B cell (primary cell): ENCODE data around the gene FAM118A. TPM values are rescaled to one million over a fixed set of nuclear protein-coding genes. Genes with fewer than 3 reads are reported as not detected.

Source experiments
- ATAC-seq: fragments of 200-7000 bp; cut with Tn5 transposase; one replicate; pipeline ENCODE4 v1.10.0; 2021; ENCODE audit warnings: low read depth, mild to moderate bottlenecking, moderate number of reproducible peaks, moderate library complexity
- CTCF ChIA-PET: fragments of 350-600 bp; sonication (Branson Sonifier 250); formaldehyde crosslinking; loops from one replicate; lab custom pipeline; 2021; ENCODE audit warnings: antibody characterized with exemption, inconsistent platforms; lab: Charles Lee
- POLR2A ChIA-PET: fragments of 350-600 bp; sonication (Branson Sonifier 250); formaldehyde crosslinking; loops from one replicate; lab custom pipeline; 2021; ENCODE audit warnings: antibody characterized with exemption; lab: Charles Lee
- DNase-seq: peaks from one replicate; pipeline ENCODE4 v3.0.0; 2013
- H2AFZ ChIP-seq: 2 replicates; pipeline ENCODE4 v1.6.1; 2012; ENCODE audit warnings: mild to moderate bottlenecking, low read depth, low read length; ENCODE audit not compliant: insufficient read depth, poor library complexity, severe bottlenecking
- H3K27ac ChIP-seq, 2 donors: 1 replicate in 1 of 2; 2 replicates in 1 of 2; pipeline ENCODE4 v1.5.1; 2012 to 2013; ENCODE audit warnings: low read length in 2 of 2, mild to moderate bottlenecking in 2 of 2, moderate library complexity in 1 of 2
- H3K27me3 ChIP-seq, 4 experiments: fragments of 200-600 bp in 1 of 4; sonication (generic) in 1 of 4; replicated peaks in 1 of 4; 1 replicate in 2 of 4; 2 replicates in 2 of 4; pipeline versions ENCODE4 v1.6.1 to v1.7.0; 2013 to 2016; ENCODE audit warnings: low read length in 3 of 4, mild to moderate bottlenecking in 2 of 4, mixed read lengths in 1 of 4, moderate library complexity in 1 of 4; ENCODE audit not compliant: insufficient read depth in 4 of 4, control insufficient read depth in 3 of 4; ENCODE audit errors: control extremely low read depth in 1 of 4
- H3K36me3 ChIP-seq, 2 experiments: replicated peaks in 1 of 2; 1 replicate in 1 of 2; 2 replicates in 1 of 2; pipeline versions ENCODE4 v1.6.1 to v1.7.1; 2013; ENCODE audit warnings: low read length in 1 of 2; ENCODE audit not compliant: insufficient read depth in 2 of 2, control insufficient read depth in 1 of 2; ENCODE audit errors: control extremely low read depth in 1 of 2, extremely low read depth in 1 of 2
- H3K4me1 ChIP-seq, 2 donors: fragments of 200-600 bp in 1 of 2; sonication (generic) in 1 of 2; 1 replicate in 1 of 2; 2 replicates in 1 of 2; pipeline versions ENCODE4 v1.5.1 to v1.6.1; 2013 to 2017; ENCODE audit warnings: low read length in 2 of 2; ENCODE audit not compliant: control insufficient read depth in 2 of 2, insufficient read depth in 2 of 2
- H3K4me2 ChIP-seq: replicated peaks from 2 replicates; pipeline ENCODE3; 2012; ENCODE audit warnings: mild to moderate bottlenecking, low read depth, low read length; ENCODE audit not compliant: poor library complexity, severe bottlenecking
- H3K4me3 ChIP-seq, 5 experiments: fragments of 200-600 bp in 1 of 5; sonication (generic) in 1 of 5; 1 replicate in 3 of 5; 2 replicates in 2 of 5; pipeline versions ENCODE4 v1.5.1 to v1.7.0; 2011 to 2016; ENCODE audit warnings: low read length in 4 of 5, mild to moderate bottlenecking in 4 of 5, low read depth in 2 of 5, control low read depth in 1 of 5, moderate library complexity in 1 of 5; ENCODE audit not compliant: insufficient read depth in 1 of 5; ENCODE audit errors: control extremely low read depth in 1 of 5, extremely low read depth in 1 of 5
- H3K79me2 ChIP-seq: fragments of 200-600 bp; sonication (generic); one replicate; pipeline ENCODE4 v1.6.0; 2016; ENCODE audit warnings: low read length; ENCODE audit not compliant: control insufficient read depth, insufficient read depth
- H3K9ac ChIP-seq: fragments of 200-600 bp; sonication (generic); 2 replicates; pipeline ENCODE4 v1.6.1; 2017; ENCODE audit warnings: mild to moderate bottlenecking, low read length, moderate library complexity
- H3K9me3 ChIP-seq, 3 donors: one replicate each; pipeline versions ENCODE4 v1.6.1 to v1.7.1; 2013; ENCODE audit warnings: low read length in 2 of 3; ENCODE audit not compliant: control insufficient read depth in 2 of 3, insufficient read depth in 1 of 3; ENCODE audit errors: control extremely low read depth in 1 of 3
- H4K20me1 ChIP-seq: 2 replicates; pipeline ENCODE4 v1.6.0; 2012; ENCODE audit warnings: mild to moderate bottlenecking, low read length; ENCODE audit not compliant: insufficient read depth, control insufficient read depth, poor library complexity, severe bottlenecking
- H3K27ac Mint-ChIP-seq: one replicate; pipeline ENCODE4 v1.8.0; 2021; ENCODE audit warnings: mixed read lengths
- H3K27me3 Mint-ChIP-seq: one replicate; pipeline ENCODE4 v1.8.0; 2021; ENCODE audit warnings: mixed read lengths
- H3K4me1 Mint-ChIP-seq: one replicate; pipeline ENCODE4 v1.8.0; 2021; ENCODE audit warnings: mixed read lengths
- H3K4me3 Mint-ChIP-seq: one replicate; pipeline ENCODE4 v1.8.0; 2021; ENCODE audit warnings: mixed read lengths
- H3K9me3 Mint-ChIP-seq: one replicate; pipeline ENCODE4 v1.8.0; 2022; ENCODE audit warnings: mixed read lengths; ENCODE audit not compliant: insufficient read depth
- EZH2 ChIP-seq: IDR thresholded peaks from 2 replicates; pipeline ENCODE4 v1.6.1; 2012; ENCODE audit warnings: borderline replicate concordance, low read depth, mild to moderate bottlenecking, moderate library complexity, low read length; ENCODE audit not compliant: insufficient read depth, poor library complexity, severe bottlenecking
- whole genome bisulfite sequencing: methylation state at CpG from one replicate; pipeline ENCODE4 v1.1.5; 2013; ENCODE audit warnings: missing lambda C conversion rate; ENCODE audit not compliant: insufficient coverage; 5-methylcytosine and 5-hydroxymethylcytosine counted together
- intact Hi-C: fragments of 100-400 bp; cut with micrococcal nuclease; formaldehyde crosslinking; loops from one replicate; pipeline ENCODE4 v1.10.0; 2022
- polyA plus RNA-seq: library from polyadenylated mRNA; depleted of rRNA; stranded (reverse); fragments of >200 nt; gene quantifications from 2 replicates; pipeline ENCODE4 v1.2.3, GENCODE V29; 2012
- total RNA-seq, 2 donors: library from RNA; stranded (reverse); fragments of 120-200 nt in 1 of 2; gene quantifications; 1 replicate in 1 of 2; 2 replicates in 1 of 2; pipeline versions ENCODE4 v1.2.3 to v1.2.4, GENCODE V29; 2013 to 2022
- TF ChIP-seq, protein P1 (sequence below): fragments of 200-600 bp; IDR thresholded peaks from one replicate; pipeline ENCODE4 v1.8.0; 2022; ENCODE audit warnings: antibody characterized with exemption, mild to moderate bottlenecking

Gene FAM118A
- total and polyA plus RNA-seq, 2 donors (not counting 1 experiment from before 2014, with no cell fraction given): 66.5 to 216 TPM

DNA sequence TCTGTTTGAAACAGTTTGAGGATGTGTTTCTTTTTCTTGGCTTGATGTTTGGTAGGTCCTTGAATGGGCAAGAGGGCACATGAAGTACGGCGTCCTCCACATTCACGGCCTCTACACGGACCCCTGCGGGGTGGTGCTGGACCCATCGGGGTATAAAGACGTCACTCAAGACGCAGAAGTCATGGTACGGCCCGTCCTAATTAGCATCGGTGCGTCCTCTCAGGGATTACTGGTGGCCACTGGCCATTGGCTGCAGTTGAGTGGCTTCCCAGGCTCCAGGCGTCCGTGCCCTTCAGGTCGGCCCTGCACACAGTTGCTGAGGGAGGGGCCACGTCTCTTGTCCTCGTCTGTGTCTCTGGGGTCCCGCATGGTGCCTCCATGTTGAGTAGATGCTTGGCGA lies 20.8 kb downstream of the FAM118A start:
- Histone ChIP-seq H3K79me2 (peaks cover 3% of the 10 kb centered on the region), H3K9me3 (no peaks in the 10 kb centered on the region), H3K4me2 (no peak overlapping the region), H3K27me3 (no peaks in the 10 kb centered on the region), H3K27ac (no peak overlapping the region), H3K9ac (no peak overlapping the region), H3K4me1 (no peaks in the 10 kb centered on the region), H3K36me3 (peaks cover 0 to 56% of the 10 kb centered on the region in 2 experiments), H2AFZ (no peak overlapping the region), H3K4me3 (no peak overlapping the region), H4K20me1 (peaks cover 6% of the 10 kb centered on the region)
- intact Hi-C loops: no loop called here
- DNase-seq (no peak), ATAC-seq (no peak)
- H3K9me3 Mint-ChIP-seq: no peaks in the 10 kb centered on the region
- H3K27ac Mint-ChIP-seq: no peak overlapping the region
- no peak for TF ChIP-seq EZH2
- TF ChIP-seq, protein P1, sequence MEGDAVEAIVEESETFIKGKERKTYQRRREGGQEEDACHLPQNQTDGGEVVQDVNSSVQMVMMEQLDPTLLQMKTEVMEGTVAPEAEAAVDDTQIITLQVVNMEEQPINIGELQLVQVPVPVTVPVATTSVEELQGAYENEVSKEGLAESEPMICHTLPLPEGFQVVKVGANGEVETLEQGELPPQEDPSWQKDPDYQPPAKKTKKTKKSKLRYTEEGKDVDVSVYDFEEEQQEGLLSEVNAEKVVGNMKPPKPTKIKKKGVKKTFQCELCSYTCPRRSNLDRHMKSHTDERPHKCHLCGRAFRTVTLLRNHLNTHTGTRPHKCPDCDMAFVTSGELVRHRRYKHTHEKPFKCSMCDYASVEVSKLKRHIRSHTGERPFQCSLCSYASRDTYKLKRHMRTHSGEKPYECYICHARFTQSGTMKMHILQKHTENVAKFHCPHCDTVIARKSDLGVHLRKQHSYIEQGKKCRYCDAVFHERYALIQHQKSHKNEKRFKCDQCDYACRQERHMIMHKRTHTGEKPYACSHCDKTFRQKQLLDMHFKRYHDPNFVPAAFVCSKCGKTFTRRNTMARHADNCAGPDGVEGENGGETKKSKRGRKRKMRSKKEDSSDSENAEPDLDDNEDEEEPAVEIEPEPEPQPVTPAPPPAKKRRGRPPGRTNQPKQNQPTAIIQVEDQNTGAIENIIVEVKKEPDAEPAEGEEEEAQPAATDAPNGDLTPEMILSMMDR: no peak
- WGBS: 96% methylated on average over 19 of the region's 19 CpGs
- no peaks in the 10 kb centered on the region for H3K4me1 Mint-ChIP-seq
- ChIA-PET POLR2A (no interaction called here), CTCF (no interaction called here)
- H3K4me3 Mint-ChIP-seq: no peak overlapping the region
- H3K27me3 Mint-ChIP-seq: no peaks in the 10 kb centered on the region

- Mint-ChIP-seq H3K27me3 (no peaks in the 10 kb centered on the region), H3K4me1 (no peaks in the 10 kb centered on the region), H3K27ac (no peak overlapping the region), H3K9me3 (no peaks in the 10 kb centered on the region), H3K4me3 (no peak overlapping the region)
- Histone ChIP-seq H2AFZ (no peak overlapping the region), H3K27ac (no peak overlapping the region), H4K20me1 (no peaks in the 10 kb centered on the region), H3K27me3 (no peaks in the 10 kb centered on the region), H3K9ac (no peak overlapping the region), H3K36me3 (peaks cover 0 to 61% of the 10 kb centered on the region in 2 experiments), H3K9me3 (no peaks in the 10 kb centered on the region), H3K79me2 (no peaks in the 10 kb centered on the region), H3K4me3 (no peak overlapping the region), H3K4me1 (no peaks in the 10 kb centered on the region), H3K4me2 (no peak overlapping the region)
- ATAC-seq: no peak
- TF ChIP-seq, protein P1: no peak
- ChIA-PET POLR2A (interaction anchor here (0.5 kb wide), 1 partner anchor 16 kb away, joined by 3 read pairs; no protein-coding TSS in a partner anchor), CTCF (interaction anchor here (0.9 kb wide), 1 partner anchor 44 kb away, joined by 3 read pairs; no protein-coding TSS in a partner anchor)
- 96% methylated on average over 8 of the region's 9 CpGs for WGBS
- DNase-seq: no peak
- intact Hi-C loops: no loop called here
Measured at GRCh38 chr22:45331486-45331885, 21.8 kb downstream of the FAM118A start.
